HepG2 (cell line): Measurements from ENCODE around the gene CRYM. TPM values are rescaled to one million over a fixed set of nuclear protein-coding genes. Genes with fewer than 3 reads are reported as not detected.
A peak's percentile ranks its signal among the peaks of the same experiment; 100 is the strongest.

Experiments
- CREM ChIP-seq, 2 experiments: sonication (generic) in 1 of 2; formaldehyde crosslinking in 1 of 2; IDR thresholded peaks; 2 replicates each; pipeline versions ENCODE4 v1.4.0 to v1.6.1; 2016 to 2020; ENCODE audit warnings: antibody characterized with exemption in 1 of 2, mild to moderate bottlenecking in 1 of 2, missing genetic modification reagents in 1 of 2
- EP300 ChIP-seq, 3 experiments: sonication (generic) in 1 of 3; formaldehyde crosslinking in 1 of 3; IDR thresholded peaks; 2 replicates each; pipeline versions ENCODE4 v1.5.1 to v1.6.1; 2011 to 2020; ENCODE audit warnings: low read depth in 2 of 3, low read length in 2 of 3, borderline replicate concordance in 1 of 3, improper control_type of control experiment in 1 of 3, mild to moderate bottlenecking in 1 of 3, missing genetic modification reagents in 1 of 3, moderate library complexity in 1 of 3
- HHEX ChIP-seq: IDR thresholded peaks from 2 replicates; pipeline ENCODE4 v1.6.1; 2016; ENCODE audit warnings: control low read depth
- HIC2 ChIP-seq: sonication (generic); formaldehyde crosslinking; IDR thresholded peaks from 2 replicates; pipeline ENCODE4 v1.9.0; 2022; ENCODE audit warnings: low read depth, missing genetic modification reagents
- KDM4B ChIP-seq: sonication (generic); formaldehyde crosslinking; IDR thresholded peaks from 2 replicates; pipeline ENCODE4 v1.4.0; 2020; ENCODE audit warnings: missing genetic modification reagents
- NFIC ChIP-seq: IDR thresholded peaks from 2 replicates; pipeline ENCODE4 v1.6.1; 2012; ENCODE audit warnings: mild to moderate bottlenecking, low read length, inconsistent platforms
- PHF8 ChIP-seq: sonication (generic); formaldehyde crosslinking; IDR thresholded peaks from 2 replicates; pipeline ENCODE4 v1.5.0; 2020; ENCODE audit warnings: missing genetic modification reagents
- POGZ ChIP-seq: sonication (generic); formaldehyde crosslinking; IDR thresholded peaks from 2 replicates; pipeline ENCODE4 v1.4.0; 2020; ENCODE audit warnings: mild to moderate bottlenecking, missing genetic modification reagents
- POLR2AphosphoS5 ChIP-seq: IDR thresholded peaks from 2 replicates; pipeline ENCODE4 v1.6.1; 2012; ENCODE audit warnings: low read depth, low read length
- RAD21 ChIP-seq: fragments of 450-650 bp; formaldehyde crosslinking; IDR thresholded peaks from 2 replicates; pipeline ENCODE4 v1.5.0; 2020; ENCODE audit warnings: mild to moderate bottlenecking
- RFX1 ChIP-seq: fragments of 450-650 bp; IDR thresholded peaks from 2 replicates; pipeline ENCODE4 v1.6.1; 2017
- RXRB ChIP-seq: IDR thresholded peaks from 2 replicates; pipeline ENCODE4 v1.6.1; 2016; ENCODE audit warnings: borderline replicate concordance, missing genetic modification reagents, missing compliant biosample characterization
- SOX13 ChIP-seq, 3 experiments: fragments of 450-650 bp in 1 of 3; sonication (generic) in 1 of 3; formaldehyde crosslinking in 1 of 3; IDR thresholded peaks in 2 of 3; conservative IDR thresholded peaks in 1 of 3; 2 replicates each; pipeline versions ENCODE4 v1.5.0 to v1.6.1; 2016 to 2020; ENCODE audit warnings: antibody characterized with exemption in 1 of 3, mild to moderate bottlenecking in 1 of 3, missing compliant biosample characterization in 1 of 3, missing genetic modification reagents in 1 of 3, moderate library complexity in 1 of 3
- TAF1 ChIP-seq: sonication (generic); formaldehyde crosslinking; IDR thresholded peaks from 2 replicates; pipeline ENCODE4 v1.4.0; 2020; ENCODE audit warnings: missing genetic modification reagents
- TBL1XR1 ChIP-seq: fragments of 150-350 bp; IDR thresholded peaks from 2 replicates; pipeline ENCODE4 v1.6.1; 2014; ENCODE audit warnings: borderline replicate concordance, low read length; ENCODE audit not compliant: partially characterized antibody
- TCF7L2 ChIP-seq: IDR thresholded peaks from 2 replicates; pipeline ENCODE4 v1.6.1; 2011; ENCODE audit warnings: mild to moderate bottlenecking, low read depth, low read length, moderate library complexity
- YY1 ChIP-seq: IDR thresholded peaks from 2 replicates; pipeline ENCODE4 v1.6.1; 2011; ENCODE audit warnings: low read length, low read depth, moderate library complexity, mild to moderate bottlenecking; ENCODE audit not compliant: insufficient read depth, insufficient replicate concordance
- ZBTB42 ChIP-seq: sonication (generic); formaldehyde crosslinking; IDR thresholded peaks from 2 replicates; pipeline ENCODE4 v1.5.0; 2020; ENCODE audit warnings: mild to moderate bottlenecking, missing genetic modification reagents
- ZNF34 ChIP-seq: sonication (generic); formaldehyde crosslinking; IDR thresholded peaks from 2 replicates; pipeline ENCODE4 v1.4.0; 2020; ENCODE audit warnings: mild to moderate bottlenecking, missing genetic modification reagents, borderline replicate concordance
- ZNF576 ChIP-seq: sonication (generic); formaldehyde crosslinking; IDR thresholded peaks from 2 replicates; pipeline ENCODE4 v1.4.0; 2020; ENCODE audit warnings: mild to moderate bottlenecking, missing genetic modification reagents
- ZNF580 ChIP-seq: IDR thresholded peaks from 2 replicates; pipeline ENCODE4 v1.6.1; 2016; ENCODE audit warnings: low read depth, borderline replicate concordance
- ZNF784 ChIP-seq: sonication (generic); formaldehyde crosslinking; IDR thresholded peaks from 2 replicates; pipeline ENCODE4 v1.5.1; 2020; ENCODE audit warnings: missing genetic modification reagents, mild to moderate bottlenecking, borderline replicate concordance
- polyA plus RNA-seq, 8 experiments: library from polyadenylated mRNA; depleted of rRNA in 3 of 8; stranded (reverse) in 7 of 8; unstranded in 1 of 8; fragments of >200 nt; fragmentation: Illumina TruSeq in 4 of 8; extraction: Trizol in 4 of 8; gene quantifications; 2 replicates each; pipeline versions ENCODE4 v1.2.1 to v1.2.3, GENCODE V29; 2011 to 2016; ENCODE audit warnings: low read depth in 4 of 8, missing spikeins in 1 of 8, mixed read lengths in 1 of 8; ENCODE audit not compliant: insufficient read depth in 1 of 8
- total RNA-seq, 5 experiments: library from RNA; depleted of rRNA; stranded (reverse); fragments of >200 nt; fragmentation: Illumina TruSeq; extraction: Trizol; gene quantifications; 2 replicates each; pipeline ENCODE4 v1.2.3, GENCODE V29; 2016; ENCODE audit warnings: low read depth in 1 of 5
- TF ChIP-seq, protein P1 (sequence below): sonication (generic); formaldehyde crosslinking; IDR thresholded peaks from 2 replicates; pipeline ENCODE4 v1.5.1; 2020; ENCODE audit warnings: missing genetic modification reagents, mild to moderate bottlenecking, borderline replicate concordance

Gene CRYM
- total and polyA plus RNA-seq, 2 of the 13 experiments (the other 11 are each of a cell fraction or from before 2014, with no cell fraction given): 1.9 to 2.2 TPM

GRCh38 chr16:21263640-21264570, 14.2 kb downstream of the CRYM start (continued):
- TF ChIP-seq ZNF576 (CRISPR knock-in tag) (no peak), KDM4B (CRISPR knock-in tag) (0 out of 2 replicates have a peak, but pooled peaks have one; percentile 25), HIC2 (CRISPR knock-in tag) (peak; percentile 62; the same call in 1 of the 2 replicates), RAD21 (no peak), ZNF34 (no peak), CREM (IDR thresholded peaks at IDR 0.05) (no peak; the same call in 1 of the 2 replicates), CREM (CRISPR knock-in tag; IDR thresholded peaks at IDR 0.05) (no peak), TBL1XR1 (no peak), TAF1 (CRISPR knock-in tag) (peak; percentile 29; the same call in 1 of the 2 replicates), HHEX (CRISPR knock-in tag) (0 out of 2 replicates have a peak, but pooled peaks have one; percentile 17), POGZ (CRISPR knock-in tag) (0 out of 2 replicates have a peak, but pooled peaks have one; percentile 8), ZNF784 (CRISPR knock-in tag) (no peak; the same call in 1 of the 2 replicates), RFX1 (no peak), RXRB (peak; percentile 90), NFIC (no peak), YY1 (peak; percentile 4), SOX13 (IDR thresholded peaks at IDR 0.05) (no peak), SOX13 (CRISPR knock-in tag; conservative IDR thresholded peaks at IDR 0.05 in 1 of 2, IDR thresholded peaks at IDR 0.05 in 1 of 2) (peak in 1 of 2 experiments; percentile 86; a peak in 2 of 4 replicates), POLR2AphosphoS5 (peak; percentile 26; the same call in 1 of the 2 replicates), TCF7L2 (no peak), ZNF580 (no peak; the same call in 1 of the 2 replicates), EP300 (IDR thresholded peaks at IDR 0.05; ENCODE audit: low read depth in 2 of 2, low read length in 2 of 2) (no peak), EP300 (CRISPR knock-in tag; IDR thresholded peaks at IDR 0.05; ENCODE audit: borderline replicate concordance) (peak; percentile 33; the same call in 1 of the 2 replicates), PHF8 (no peak; the same call in 1 of the 2 replicates), ZBTB42 (CRISPR knock-in tag) (no peak)
- TF ChIP-seq, protein P1, sequence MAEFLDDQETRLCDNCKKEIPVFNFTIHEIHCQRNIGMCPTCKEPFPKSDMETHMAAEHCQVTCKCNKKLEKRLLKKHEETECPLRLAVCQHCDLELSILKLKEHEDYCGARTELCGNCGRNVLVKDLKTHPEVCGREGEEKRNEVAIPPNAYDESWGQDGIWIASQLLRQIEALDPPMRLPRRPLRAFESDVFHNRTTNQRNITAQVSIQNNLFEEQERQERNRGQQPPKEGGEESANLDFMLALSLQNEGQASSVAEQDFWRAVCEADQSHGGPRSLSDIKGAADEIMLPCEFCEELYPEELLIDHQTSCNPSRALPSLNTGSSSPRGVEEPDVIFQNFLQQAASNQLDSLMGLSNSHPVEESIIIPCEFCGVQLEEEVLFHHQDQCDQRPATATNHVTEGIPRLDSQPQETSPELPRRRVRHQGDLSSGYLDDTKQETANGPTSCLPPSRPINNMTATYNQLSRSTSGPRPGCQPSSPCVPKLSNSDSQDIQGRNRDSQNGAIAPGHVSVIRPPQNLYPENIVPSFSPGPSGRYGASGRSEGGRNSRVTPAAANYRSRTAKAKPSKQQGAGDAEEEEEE (CRISPR knock-in tag): no peak
